ENCODE measurements around the gene HIPK4.

The HIPK4 gene

DNA sequence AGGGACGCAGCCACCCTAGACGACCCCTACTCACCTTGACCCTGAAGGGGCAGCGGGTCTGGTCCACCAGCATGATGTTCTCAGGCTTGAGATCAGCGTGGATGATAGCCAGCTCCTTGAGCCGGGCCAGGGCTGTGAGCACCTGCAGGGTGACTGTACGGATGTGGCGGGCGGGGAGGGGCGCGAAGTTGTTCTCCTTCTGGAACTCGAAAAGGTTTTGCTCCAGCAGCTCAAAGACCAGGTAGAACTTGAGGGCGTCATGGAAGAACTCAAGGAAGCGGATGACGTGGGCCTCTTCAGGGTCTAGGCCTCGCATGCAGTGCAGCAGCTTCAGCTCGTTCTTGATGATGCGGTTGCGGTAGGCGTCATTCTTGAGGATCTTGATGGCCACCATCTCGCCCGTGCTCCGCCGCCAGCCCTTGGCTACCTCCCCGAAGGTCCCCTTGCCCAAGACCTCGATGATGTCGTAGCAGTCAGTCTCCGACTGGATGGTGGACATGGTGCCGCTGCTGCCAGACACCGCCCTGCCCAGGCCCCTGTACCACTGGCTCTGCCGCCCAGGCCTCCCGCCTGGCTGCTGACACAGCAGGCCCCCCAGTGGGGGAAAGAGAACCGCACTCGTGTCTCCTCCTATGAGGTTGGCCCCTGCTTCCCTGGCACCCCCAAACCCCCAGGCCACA, 437 bp downstream of the HIPK4 start:
- no peak for DNase-seq (ENCODE audit: low read depth, low spot score)
- CTCF ChIA-PET, result interaction anchor here (0.9 kb wide), 1 partner anchor 10 kb away, joined by 3 read pairs; no protein-coding TSS in a partner anchor
- no peak for TF ChIP-seq CTCF (IDR thresholded peaks at IDR 0.05; ENCODE audit: insufficient read depth, low read length, missing control alignments)
- no peak overlapping the region for H3K4me3 ChIP-seq (ENCODE audit: low read depth, low read length)
- POLR2A ChIA-PET, result interaction anchor here (0.6 kb wide), 1 partner anchor 76 kb away, joined by 4 read pairs; no protein-coding TSS in a partner anchor

DNA sequence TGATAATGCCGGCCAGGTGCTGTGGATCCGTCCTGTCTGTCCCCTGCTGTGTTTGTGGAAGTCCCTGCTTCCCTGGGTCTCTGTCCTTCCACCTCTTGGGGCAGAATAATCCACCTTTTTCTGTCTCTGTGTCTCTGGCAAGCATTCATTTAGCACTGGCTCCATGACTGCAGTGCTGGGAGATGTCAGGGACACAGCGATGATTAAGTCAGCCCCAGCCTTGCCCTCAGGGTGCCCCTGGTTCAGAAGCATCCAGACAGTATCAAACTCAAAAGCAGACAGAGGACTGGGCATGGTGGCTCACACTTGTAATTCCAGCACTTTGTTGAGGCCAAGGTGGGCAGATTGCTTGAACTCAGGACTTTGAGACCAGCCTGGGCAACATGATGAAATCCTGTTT, 1.5 kb downstream of the HIPK4 start:
- POLR2A ChIA-PET, result no interaction called here
- no peak for TF ChIP-seq CTCF (IDR thresholded peaks at IDR 0.05; ENCODE audit: insufficient read depth, low read length, missing control alignments)
- no peak for DNase-seq (ENCODE audit: low read depth, low spot score)
- H3K4me3 ChIP-seq (ENCODE audit: low read depth, low read length), result no peak overlapping the region
- CTCF ChIA-PET, result no interaction called here

- ChIA-PET CTCF (interaction anchor here (1.0 kb wide), 1 partner anchor 13 kb away, joined by 3 read pairs; no protein-coding TSS in a partner anchor), POLR2A (no interaction called here)
- TF ChIP-seq CTCF (IDR thresholded peaks at IDR 0.05; ENCODE audit: insufficient read depth, low read length, missing control alignments), result no peak
Measured at GRCh38 chr19:40387155-40387554, 2.8 kb downstream of the HIPK4 start.

DNA sequence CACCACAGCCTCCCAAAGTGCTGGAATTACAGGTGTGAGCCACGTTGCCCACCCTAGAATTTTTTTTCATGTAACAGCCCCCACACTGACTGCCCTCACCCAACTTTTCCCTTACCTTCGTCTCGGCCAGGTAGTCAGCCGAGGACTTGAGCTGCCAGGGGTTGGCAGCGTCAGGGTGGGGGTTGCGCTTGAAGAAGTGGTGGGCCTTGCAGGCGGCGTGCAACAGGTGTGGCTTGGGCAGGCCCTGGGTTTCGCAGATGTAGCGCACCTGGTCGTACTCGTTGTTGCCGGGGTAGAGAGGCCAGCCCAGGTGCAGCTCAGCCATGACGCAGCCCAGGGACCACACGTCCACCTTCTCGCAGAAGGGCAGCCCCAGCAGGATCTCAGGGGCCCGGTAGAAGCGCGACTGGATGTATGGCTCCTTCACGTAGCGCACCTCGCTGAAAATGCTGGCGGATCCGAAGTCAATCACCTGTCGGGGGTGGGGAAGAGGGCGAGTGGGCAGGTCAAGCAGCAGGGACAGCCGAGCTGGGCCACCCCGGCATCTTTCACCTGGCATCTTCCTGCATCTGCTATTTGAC, 6.2 kb downstream of the HIPK4 start:
- TF ChIP-seq CTCF (IDR thresholded peaks at IDR 0.05; ENCODE audit: insufficient read depth, low read length, missing control alignments), result no peak
- ChIA-PET POLR2A (no interaction called here), CTCF (interaction anchor here (1.6 kb wide), 2 partner anchors 11 to 244 kb away, joined by 4 to 5 read pairs; no protein-coding TSS in a partner anchor)
- no peak overlapping the region for H3K4me3 ChIP-seq (ENCODE audit: low read depth, low read length)
- no peak for DNase-seq (ENCODE audit: low read depth, low spot score)

More at GRCh38 chr19:40387155-40387554, 2.8 kb downstream of the HIPK4 start:
- DNase-seq (ENCODE audit: low read depth, low spot score), result no peak
- no peak overlapping the region for H3K4me3 ChIP-seq (ENCODE audit: low read depth, low read length)

DNA sequence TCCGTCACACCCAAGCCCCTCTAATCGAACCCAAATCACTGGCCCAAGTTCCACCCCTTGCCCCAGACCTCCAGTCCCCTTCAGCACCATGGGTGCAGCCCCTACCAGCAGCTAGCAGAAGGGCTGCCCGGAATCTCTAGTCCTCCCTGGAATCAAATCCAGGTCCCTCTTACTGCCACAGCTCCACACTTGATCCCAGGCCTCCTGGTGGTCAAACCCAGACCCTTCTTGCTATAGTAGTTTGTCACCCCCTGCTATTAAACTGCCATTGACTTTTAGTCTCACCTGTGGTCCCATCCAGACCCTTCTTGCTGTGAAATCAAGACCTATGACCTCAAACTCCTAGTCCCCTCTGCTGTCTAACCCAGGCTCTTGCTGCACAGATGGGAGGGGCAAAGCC, 8.7 kb downstream of the HIPK4 start:
- POLR2A ChIA-PET, result interaction anchor here (0.6 kb wide), 1 partner anchor 9 kb away, joined by 3 read pairs; no protein-coding TSS in a partner anchor
- no peak overlapping the region for H3K4me3 ChIP-seq (ENCODE audit: low read depth, low read length)
- peak; percentile 1 for TF ChIP-seq CTCF (IDR thresholded peaks at IDR 0.05; ENCODE audit: insufficient read depth, low read length, missing control alignments)
- CTCF ChIA-PET, result interaction anchor here (1.1 to 1.2 kb wide), 2 partner anchors 10 to 13 kb away, joined by 3 read pairs; no protein-coding TSS in a partner anchor
- DNase-seq (ENCODE audit: low read depth, low spot score), result no peak
